ENCODE results near the gene ZFP42. TPM values are rescaled to one million over a fixed set of nuclear protein-coding genes. Genes with fewer than 3 reads are reported as not detected.
"Not testable (repeated sequence)": the region's sequence is repeated elsewhere in the genome, so short reads cannot be mapped to it uniquely, and the experiment has no call there.

The ZFP42 gene
- total RNA-seq, result not detected
- long read RNA-seq, result 0 reads

DNA sequence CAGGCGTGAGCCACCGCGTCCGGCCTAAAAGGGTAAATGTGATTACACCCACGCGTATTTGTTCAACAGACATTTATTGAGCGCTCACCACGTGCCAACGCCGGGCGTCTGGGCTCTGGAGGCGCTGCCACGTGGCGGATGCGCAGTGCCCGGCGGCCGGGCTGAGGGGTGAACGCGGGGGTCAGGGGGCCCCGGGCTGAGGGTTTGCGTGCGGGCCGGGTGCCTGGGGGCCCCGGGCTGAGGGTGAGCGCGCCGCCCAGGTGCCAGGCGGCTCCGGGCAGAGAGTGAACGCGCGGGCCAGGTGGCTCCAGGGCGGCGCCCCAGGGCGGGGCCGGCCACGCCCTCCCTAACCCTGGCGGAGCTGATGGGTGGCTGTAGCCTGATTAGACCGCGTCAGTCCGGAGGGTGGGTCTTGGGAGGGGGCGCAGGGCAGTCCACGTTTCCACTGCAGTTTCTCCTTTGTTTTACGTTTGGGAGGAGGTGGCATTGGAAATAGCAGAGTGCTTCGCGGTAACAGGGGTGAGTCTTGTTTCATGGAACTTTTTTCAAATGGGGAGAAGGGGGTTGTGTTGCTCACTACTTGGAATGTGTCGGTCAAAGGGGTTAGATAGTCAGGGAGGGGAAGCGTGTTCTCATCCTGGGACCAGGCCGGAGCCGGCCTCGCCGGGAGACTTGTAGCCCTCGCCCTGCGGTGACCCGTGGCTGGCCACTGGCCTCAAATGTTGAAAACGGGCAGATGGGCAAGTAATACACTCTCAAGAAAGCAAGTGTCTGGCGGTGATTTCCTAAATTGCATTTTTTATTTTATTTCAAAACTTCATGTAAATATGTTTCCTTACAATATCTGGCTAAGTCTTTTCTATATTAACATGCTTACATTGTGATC, at the start of gene ZFP42:
ZFP42 (plus strand) TSS at position 450 of the 886 bp plus-strand sequence. CDS start 7,037 bp downstream, outside the sequence.
- ATAC-seq (peak; percentile 37), DNase-seq (no peak)
- intact Hi-C loops (cut with DNase I, micrococcal nuclease), result no loop called here

DNA sequence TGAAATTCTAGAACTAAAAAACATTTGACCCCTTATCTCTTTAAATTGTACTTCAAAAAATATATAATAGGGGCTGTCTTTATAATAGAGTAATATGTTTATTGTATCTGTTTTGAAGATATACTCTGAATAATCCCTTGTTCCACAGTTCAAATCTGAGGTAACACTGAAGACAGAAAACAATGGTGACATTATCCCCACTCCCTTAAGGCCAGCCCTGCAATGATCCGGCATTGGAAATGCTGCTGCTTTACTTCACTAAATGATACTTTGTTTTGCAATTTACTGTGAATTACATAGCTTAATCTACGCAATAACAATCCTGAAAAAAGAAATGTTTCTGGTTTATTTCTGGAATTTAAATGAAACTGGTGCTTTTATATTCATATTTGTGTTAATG, 34.4 kb upstream of the ZFP42 start:
- intact Hi-C loops (cut with DNase I, micrococcal nuclease), result no loop called here
- no peak for ATAC-seq

GRCh38 chr4:187961961-187962360, 33.6 kb upstream of the ZFP42 start:
- intact Hi-C loops (cut with DNase I, micrococcal nuclease), result no loop called here
- DNase-seq (no peak), ATAC-seq (no peak)

More for the DNA sequence above, 34.4 kb upstream of the ZFP42 start:
- no peak for DNase-seq

DNA sequence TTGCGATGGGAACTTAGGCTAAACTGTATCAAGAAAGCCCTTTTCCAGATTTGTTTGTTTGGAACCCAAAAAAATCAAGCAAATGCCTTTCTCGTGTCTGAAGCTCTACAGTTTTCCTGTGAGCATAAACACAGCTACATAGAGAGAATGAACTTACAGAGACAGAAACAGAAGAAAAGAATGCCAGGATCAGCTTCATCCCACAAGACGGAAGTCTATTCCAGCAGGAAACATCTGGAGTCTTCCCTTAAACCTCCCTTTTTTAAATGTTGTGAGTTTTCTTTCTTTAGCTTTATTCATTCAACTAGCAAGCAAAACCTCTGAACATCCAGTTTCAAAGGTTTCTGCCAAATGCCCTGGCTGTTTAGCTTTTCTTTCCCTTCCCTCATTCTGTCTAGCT, 32.6 kb upstream of the ZFP42 start:
- no peak for DNase-seq
- ATAC-seq, result no peak
- intact Hi-C loops (cut with DNase I, micrococcal nuclease), result no loop called here

DNA sequence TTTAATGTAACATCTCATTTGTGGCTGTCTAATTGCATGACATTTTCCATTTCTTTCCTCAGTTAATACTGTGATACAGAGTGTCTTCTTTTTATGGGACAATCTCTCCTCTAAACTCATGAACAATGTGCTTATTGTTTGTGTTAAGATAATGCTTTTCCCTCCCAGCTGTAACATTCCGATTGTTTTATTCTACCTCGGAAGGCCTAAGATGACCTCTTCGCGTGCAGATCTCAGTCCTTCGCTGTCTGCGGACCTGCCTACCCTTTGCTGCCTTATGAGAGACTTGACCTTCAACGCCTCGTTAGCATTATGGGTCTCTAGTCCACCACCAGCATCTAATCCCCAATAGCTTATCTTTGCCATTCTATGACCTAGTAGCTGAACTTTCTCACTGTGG, 29.8 kb upstream of the ZFP42 start:
- ATAC-seq (no peak), DNase-seq (no peak)
- intact Hi-C loops (cut with DNase I, micrococcal nuclease), result no loop called here

DNA sequence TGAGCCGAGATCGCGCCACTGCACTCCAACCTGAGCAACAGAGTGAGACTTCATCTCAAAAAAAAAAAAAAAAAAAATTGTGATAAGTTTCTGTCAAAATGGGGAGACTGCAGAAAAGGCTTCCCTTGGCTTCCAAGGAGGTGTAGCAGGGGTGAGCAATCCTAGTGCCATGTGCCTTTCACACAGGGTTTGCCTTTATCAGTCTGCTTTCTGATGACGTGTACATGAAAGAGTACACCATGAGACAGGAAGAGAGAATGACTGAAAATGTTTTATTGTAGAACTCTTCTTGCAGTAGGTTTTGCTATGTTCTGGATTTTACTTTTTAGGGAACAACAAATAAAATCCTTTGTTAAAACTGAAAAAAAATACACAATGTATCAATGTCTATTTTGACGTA, 23.4 kb upstream of the ZFP42 start:
- no peak for ATAC-seq
- intact Hi-C loops (cut with DNase I, micrococcal nuclease), result no loop called here
- no peak for DNase-seq

DNA sequence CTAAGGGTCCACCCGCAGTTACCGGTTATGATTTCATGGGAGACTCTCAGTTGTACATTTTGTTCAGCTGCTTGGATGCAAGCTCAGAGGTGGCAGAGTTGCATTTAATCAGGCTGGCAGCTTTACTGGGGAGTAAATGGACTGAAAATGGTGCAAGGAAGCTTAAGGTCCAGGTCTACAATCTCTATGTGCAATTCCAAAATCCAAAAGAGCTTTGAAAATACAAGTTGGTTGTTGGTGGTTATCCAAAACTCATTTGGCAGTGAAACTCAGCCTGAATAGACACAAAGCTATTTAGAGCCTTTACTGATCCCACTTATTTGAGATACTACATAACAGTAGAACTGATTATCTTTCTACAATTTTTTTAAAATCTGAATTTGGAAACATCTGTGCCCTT, 11.8 kb upstream of the ZFP42 start:
- ATAC-seq (no peak), DNase-seq (no peak)
- intact Hi-C loops (cut with DNase I, micrococcal nuclease), result no loop called here

GRCh38 chr4:187992971-187993370, 2.6 kb upstream of the ZFP42 start:
- ATAC-seq (no peak), DNase-seq (no peak)
- intact Hi-C loops (cut with DNase I, micrococcal nuclease), result no loop called here

DNA sequence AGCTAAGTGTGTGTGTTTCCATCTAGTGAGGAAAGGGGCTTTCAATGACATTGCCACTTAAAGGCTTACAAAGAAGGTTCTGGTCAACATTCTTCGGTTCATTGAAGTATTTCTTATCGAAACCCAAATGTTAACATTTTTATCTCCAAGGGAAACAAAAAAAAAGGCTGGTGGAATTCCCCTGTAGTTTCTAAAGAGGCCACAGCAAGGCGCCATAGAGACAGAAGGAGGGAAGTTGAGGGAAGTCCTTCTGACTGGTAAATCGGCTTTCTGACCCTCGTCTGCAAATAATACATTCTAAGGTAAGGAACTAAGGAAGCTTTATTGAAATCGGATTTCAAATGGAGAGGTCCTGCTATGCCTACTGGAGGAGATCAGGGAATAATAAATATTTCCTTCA, 1.7 kb upstream of the ZFP42 start:
- ATAC-seq, result no peak
- intact Hi-C loops (cut with DNase I, micrococcal nuclease), result no loop called here
- no peak for DNase-seq

DNA sequence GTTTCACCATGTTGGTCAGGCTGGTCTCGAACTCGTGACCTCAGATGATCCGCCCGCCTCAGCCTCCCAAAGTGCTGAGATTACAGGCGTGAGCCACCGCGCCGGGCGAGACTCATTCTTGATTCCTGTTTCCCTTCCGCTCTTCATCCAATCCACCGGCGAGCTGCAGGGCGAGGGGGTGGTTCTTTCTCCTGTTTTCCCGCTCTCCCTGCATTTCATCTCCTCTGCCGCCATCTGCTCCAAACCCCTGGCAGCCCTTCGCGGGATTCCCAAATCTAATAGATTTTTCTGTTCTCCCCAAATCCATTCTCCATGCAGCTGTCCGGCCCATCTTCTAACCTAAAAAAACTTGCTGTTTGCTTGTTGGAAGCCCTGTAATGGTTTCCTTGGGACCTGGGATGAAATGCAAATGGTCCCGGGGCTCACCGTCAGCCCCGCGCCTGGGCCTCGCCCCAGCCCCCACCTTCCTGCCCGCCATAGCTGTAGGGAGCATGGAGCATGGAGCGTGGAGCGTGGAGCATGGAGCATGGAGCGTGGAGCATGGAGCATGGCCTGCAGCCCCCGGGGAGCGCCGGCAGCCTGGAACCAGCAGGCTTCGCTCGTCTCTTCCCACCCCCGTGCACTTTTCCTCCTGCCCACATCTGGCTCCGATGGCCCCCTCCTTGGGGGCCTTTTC, 1.1 kb downstream of the ZFP42 start:
- intact Hi-C loops (cut with DNase I, micrococcal nuclease), result no loop called here

DNA sequence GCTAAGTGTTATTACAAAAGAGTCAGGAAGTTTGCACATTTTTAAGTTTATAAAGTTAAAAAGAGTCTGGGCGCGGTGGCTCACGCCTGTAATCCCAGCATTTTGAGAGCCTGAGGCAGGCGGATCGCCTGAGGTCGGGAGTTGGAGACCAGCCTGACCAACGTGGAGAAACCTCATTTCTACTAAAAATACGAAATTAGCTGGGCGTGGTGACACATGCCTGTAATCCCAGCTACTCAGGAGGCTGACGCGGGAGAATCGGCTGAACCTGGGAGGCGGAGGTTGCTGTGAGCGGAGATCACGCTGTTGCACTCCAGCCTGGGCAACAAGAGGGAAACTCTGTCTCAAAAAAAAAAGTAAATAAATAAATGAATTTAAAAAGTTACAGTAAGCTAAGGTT, 2.4 kb downstream of the ZFP42 start:
- ATAC-seq; DNase-seq; intact Hi-C loops (cut with DNase I, micrococcal nuclease): not testable (repeated sequence)

More for the DNA sequence above, 1.1 kb downstream of the ZFP42 start:
- DNase-seq (no peak), ATAC-seq (no peak)

- no peak for DNase-seq
- intact Hi-C loops (cut with DNase I, micrococcal nuclease), result no loop called here
- ATAC-seq, result no peak
Observed at GRCh38 chr4:187999406-187999932, 3.9 kb downstream of the ZFP42 start.

DNA sequence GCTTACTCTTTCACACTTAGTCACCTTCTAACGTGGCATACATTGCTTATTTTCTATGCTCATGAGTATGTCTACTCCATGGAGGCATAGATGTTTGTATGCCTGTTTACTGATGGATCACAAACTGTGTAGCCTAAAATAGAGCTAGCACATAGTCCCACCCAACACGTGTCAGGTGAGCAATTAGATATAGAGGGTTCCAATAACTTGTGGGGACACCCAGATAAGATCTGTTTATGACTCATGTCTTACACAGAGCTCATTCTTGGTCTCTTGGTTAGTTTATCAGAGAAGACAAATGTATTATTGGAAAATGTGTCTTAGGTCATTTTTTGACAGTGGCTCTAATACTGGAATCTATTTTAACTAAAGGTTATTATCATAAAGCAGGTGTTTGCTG, 6.8 kb downstream of the ZFP42 start:
- intact Hi-C loops (cut with DNase I, micrococcal nuclease), result no loop called here
- ATAC-seq (no peak), DNase-seq (no peak)

GRCh38 chr4:188002751-188003150, 7.2 kb downstream of the ZFP42 start:
- intact Hi-C loops (cut with DNase I, micrococcal nuclease), result no loop called here

GRCh38 chr4:188005561-188005960, 10.0 kb downstream of the ZFP42 start:
- DNase-seq (no peak), ATAC-seq (no peak)
- intact Hi-C loops (cut with DNase I, micrococcal nuclease), result no loop called here

More at GRCh38 chr4:188002751-188003150, 7.2 kb downstream of the ZFP42 start:
- ATAC-seq, result no peak
- no peak for DNase-seq

DNA sequence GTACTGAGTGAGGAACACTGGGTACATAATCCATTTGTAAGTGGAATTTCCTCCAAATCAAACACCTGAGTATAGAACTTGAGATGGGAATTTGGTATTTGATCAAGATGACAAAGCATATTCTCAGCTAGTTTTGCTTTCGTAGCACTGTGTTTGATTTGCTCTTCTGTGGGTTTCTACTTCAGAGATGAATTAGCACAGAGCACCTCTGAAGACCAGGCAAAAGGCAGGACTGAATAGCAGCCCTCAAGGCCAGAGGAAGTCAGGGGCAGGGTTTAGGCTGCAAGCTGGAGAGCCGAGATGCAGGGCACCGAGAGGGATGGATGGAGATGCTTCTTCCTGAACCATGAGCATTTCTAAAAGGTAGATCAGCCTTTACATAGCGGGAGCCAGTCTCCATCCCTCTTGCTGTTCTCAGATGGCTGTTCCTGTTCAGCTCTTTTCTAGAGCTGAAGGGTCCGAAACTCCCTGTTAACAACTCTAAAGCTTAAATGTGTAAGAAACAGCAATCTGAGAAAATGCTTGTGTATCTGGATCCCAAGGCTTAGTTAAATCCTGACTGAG, 10.8 kb downstream of the ZFP42 start:
- intact Hi-C loops (cut with DNase I, micrococcal nuclease), result no loop called here
- no peak for DNase-seq
- ATAC-seq, result no peak

- intact Hi-C loops (cut with DNase I, micrococcal nuclease), result no loop called here
- no peak for ATAC-seq
- DNase-seq, result no peak
Observed at GRCh38 chr4:188008377-188008776, 12.8 kb downstream of the ZFP42 start.

DNA sequence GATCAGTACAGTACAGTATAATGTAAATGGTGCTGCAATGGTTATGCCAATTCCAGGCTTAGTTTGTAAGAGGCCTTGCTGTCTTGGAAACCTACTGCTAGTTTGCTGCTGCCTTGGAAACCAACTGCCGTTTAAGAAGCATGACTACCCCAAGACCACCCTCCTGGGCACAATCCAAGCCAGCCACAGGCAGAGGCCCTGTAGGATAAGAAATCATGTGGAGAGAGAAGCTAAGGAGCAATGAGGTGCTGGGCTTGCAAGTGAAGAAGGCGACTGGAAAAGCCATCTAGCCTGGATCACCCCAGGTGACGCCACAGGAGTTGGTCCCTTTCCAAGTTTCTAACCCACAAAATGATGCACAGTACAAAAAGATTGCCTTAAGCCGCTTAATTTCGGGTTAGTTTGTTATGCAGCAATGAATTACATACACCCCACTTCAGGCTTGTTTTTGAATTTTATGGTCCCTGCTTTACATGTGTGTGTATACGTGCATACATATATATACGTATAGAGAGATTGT, 16.9 kb downstream of the ZFP42 start:
- intact Hi-C loops (cut with DNase I, micrococcal nuclease), result no loop called here
- DNase-seq, result no peak

More for the DNA sequence above, 16.9 kb downstream of the ZFP42 start:
- ATAC-seq, result no peak

All from left colon (tissue), 2 donors.